ENCODE results near the gene WDR54.

GRCh38 chr2:74472086-74472944, 50.8 kb downstream of the WDR54 start, which contains the start of gene MRPL53:
- TF ChIP-seq CTCF (tag by site-specific recombination; IDR thresholded peaks at IDR 0.05) (no peak; the same call in 1 of the 2 replicates), SP2 (tag by site-specific recombination; IDR thresholded peaks at IDR 0.05) (peak; percentile 90), ZNF292 (tag by site-specific recombination; IDR thresholded peaks at IDR 0.05; ENCODE audit: borderline replicate concordance, low read depth) (no peak), PRDM1 (tag by site-specific recombination; IDR thresholded peaks at IDR 0.05) (no peak), REST (tag by site-specific recombination; IDR thresholded peaks at IDR 0.05) (no peak), ZNF529 (tag by site-specific recombination; IDR thresholded peaks at IDR 0.05; ENCODE audit: insufficient replicate concordance) (no peak), ZNF580 (tag by site-specific recombination; IDR thresholded peaks at IDR 0.05) (peak; percentile 66; the same call in 1 of the 2 replicates), TCF7L2 (IDR thresholded peaks at IDR 0.05; ENCODE audit: borderline replicate concordance, low read depth, low read length) (no peak), ZNF521 (tag by site-specific recombination; IDR thresholded peaks at IDR 0.05) (no peak), KLF9 (tag by site-specific recombination; IDR thresholded peaks at IDR 0.05; ENCODE audit: low read depth) (peak; percentile 13; the same call in 1 of the 2 replicates)
